Ovary (tissue), 9 donors: ENCODE results near the gene SECTM1. TPM values are rescaled to one million over a fixed set of nuclear protein-coding genes. Genes with fewer than 3 reads are reported as not detected.

Experiments
- DNase-seq, 5 donors: peaks; one replicate each; pipeline ENCODE4 v3.0.0-alpha.2; 2019 to 2020
- H3K27ac ChIP-seq, 2 donors: fragments of 200-600 bp; one replicate each; pipeline versions ENCODE4 v1.5.1 to v1.8.0; 2019 to 2022
- H3K27me3 ChIP-seq: fragments of 200-600 bp; one replicate; pipeline ENCODE4 v1.8.0; 2022
- H3K36me3 ChIP-seq: fragments of 200-600 bp; sonication (generic); one replicate; pipeline ENCODE4 v1.5.1; 2019
- H3K4me1 ChIP-seq: one replicate; pipeline ENCODE4 v1.8.1; 2013; ENCODE audit warnings: mild to moderate bottlenecking, moderate library complexity; ENCODE audit not compliant: insufficient read depth
- H3K4me3 ChIP-seq: fragments of 200-600 bp; sonication (generic); one replicate; pipeline ENCODE4 v1.5.1; 2017
- H3K9me3 ChIP-seq, 2 donors: fragments of 200-600 bp in 1 of 2; sonication (generic) in 1 of 2; one replicate each; pipeline versions ENCODE4 v1.5.1 to v1.8.1; 2013 to 2019; ENCODE audit warnings: mild to moderate bottlenecking in 1 of 2, moderate library complexity in 1 of 2
- CTCF ChIP-seq, 3 donors: fragments of 450-650 bp in 2 of 3; fragments of 200-600 bp in 1 of 3; IDR thresholded peaks; one replicate each; pipeline versions ENCODE4 v1.5.1 to v1.8.0; 2016 to 2022; ENCODE audit warnings: antibody characterized with exemption in 3 of 3, mild to moderate bottlenecking in 1 of 3
- EP300 ChIP-seq: sonication (generic); formaldehyde crosslinking; IDR thresholded peaks from one replicate; pipeline ENCODE4 v1.6.1; 2017; ENCODE audit warnings: antibody characterized with exemption
- POLR2A ChIP-seq: fragments of 450-650 bp; IDR thresholded peaks from one replicate; pipeline ENCODE4 v1.6.1; 2017; ENCODE audit warnings: antibody characterized with exemption, mild to moderate bottlenecking, moderate library complexity
- WGBS, 3 donors: extraction: QIAGEN DNeasy Blood & Tissue Kit in 1 of 3; methylation state at CpG; one replicate each; pipeline versions ENCODE4 v1.1.5 to v1.1.7; 2013 to 2017; 5-methylcytosine and 5-hydroxymethylcytosine counted together
- intact Hi-C, 4 donors: fragments of 100-400 bp; cut with DNase I; formaldehyde crosslinking; loops; one replicate each; pipeline versions ENCODE4 v1.11.0 to v1.15.1; 2022 to 2023
- polyA plus RNA-seq, 2 donors: library from polyadenylated mRNA; stranded (reverse); fragments of 200-250 nt in 1 of 2; fragments of 350-450 nt in 1 of 2; fragmentation: Illumina TruSeq in 1 of 2; extraction: RNeasy Lipid Tissue Mini Kit (QIAGEN cat#74804) in 1 of 2; gene quantifications; one replicate each; pipeline ENCODE4 v1.2.3, GENCODE V29; 2013 to 2014
- total RNA-seq, 7 donors: library from RNA; depleted of rRNA in 2 of 7; stranded (reverse); fragments of >200 nt in 2 of 7; fragmentation: NEBNext Ultra II Directional in 3 of 7; extraction: Animal tissue kit (Norgen Biotek cat#: 25700) in 3 of 7; gene quantifications; one replicate each; pipeline versions ENCODE4 v1.1.0 to v1.2.4, GENCODE V29; 2016 to 2023
- donor health status: DM: no; HTN: no; CAD: no; lungs with moderate emphysema.
- donor health status: DM: no; HTN: no; CAD: no.
- donor health status: Bipolar disorder and iron deficiency.
- donor health status: DM: yes; HTN: yes; CAD: no.
- donor health status: DM: no; HTN: no; CAD: no.
- donor health status: DM: yes; HTN: yes; CAD: no.

SECTM1 gene
- total and polyA plus RNA-seq, 9 donors, result 2.1 to 20.8 (median 7.9) TPM

- no peaks in the 10 kb centered on the region for H3K9me3 ChIP-seq
- no peak overlapping the region for H3K27ac ChIP-seq
- WGBS, 3 donors, result 72 to 73% (median 73%) methylated on average over 22 of the region's 22 CpGs
- H3K27me3 ChIP-seq, result no peaks in the 10 kb centered on the region
- no peaks in the 10 kb centered on the region for H3K4me1 ChIP-seq
- no peaks in the 10 kb centered on the region for H3K36me3 ChIP-seq
- TF ChIP-seq POLR2A, result no peak
- no peak for TF ChIP-seq EP300
- no peak for TF ChIP-seq CTCF (IDR thresholded peaks at IDR 0.05)
- intact Hi-C loops, result no loop called here
- no peak overlapping the region for H3K4me3 ChIP-seq
- no peak for DNase-seq
These were observed 51.9 kb downstream of the SECTM1 start for GRCh38 chr17:82281502-82282238.

- Histone ChIP-seq H3K27ac (no peak overlapping the region), H3K9me3 (no peaks in the 10 kb centered on the region), H3K4me1 (no peaks in the 10 kb centered on the region), H3K27me3 (no peaks in the 10 kb centered on the region), H3K36me3 (no peaks in the 10 kb centered on the region), H3K4me3 (no peak overlapping the region)
- 57 to 70% (median 61%) methylated on average over 7 of the region's 7 CpGs for WGBS, 3 donors
- no peak for DNase-seq
- intact Hi-C loops, result no loop called here
- TF ChIP-seq EP300 (no peak), CTCF (IDR thresholded peaks at IDR 0.05) (no peak), POLR2A (no peak)
These were observed 52.5 kb downstream of the SECTM1 start for GRCh38 chr17:82281076-82281475.

GRCh38 chr17:82280537-82280936, 53.0 kb downstream of the SECTM1 start:
- Histone ChIP-seq H3K4me3 (no peak overlapping the region), H3K27ac (no peak overlapping the region), H3K27me3 (no peaks in the 10 kb centered on the region), H3K4me1 (no peaks in the 10 kb centered on the region), H3K36me3 (no peaks in the 10 kb centered on the region), H3K9me3 (no peaks in the 10 kb centered on the region)
- DNase-seq, result no peak
- intact Hi-C loops, result no loop called here
- WGBS, 3 donors, result 86 to 91% (median 86%) methylated on average over 8 of the region's 8 CpGs
- no peak for TF ChIP-seq POLR2A
- no peak for TF ChIP-seq EP300
- no peak for TF ChIP-seq CTCF (IDR thresholded peaks at IDR 0.05)

- Histone ChIP-seq H3K27ac (no peak overlapping the region), H3K4me3 (no peak overlapping the region), H3K27me3 (no peaks in the 10 kb centered on the region), H3K9me3 (no peaks in the 10 kb centered on the region), H3K4me1 (no peaks in the 10 kb centered on the region), H3K36me3 (no peaks in the 10 kb centered on the region)
- intact Hi-C loops, result no loop called here
- 72 to 81% (median 76%) methylated on average over 16 of the region's 16 CpGs for WGBS, 3 donors
- TF ChIP-seq CTCF (IDR thresholded peaks at IDR 0.05) (no peak), POLR2A (no peak), EP300 (no peak)
- no peak for DNase-seq
These were observed 54.7 kb downstream of the SECTM1 start for GRCh38 chr17:82278786-82279391.
